T-cell (primary cell): Measurements from ENCODE around the gene DOK3. TPM values are rescaled to one million over a fixed set of nuclear protein-coding genes. Genes with fewer than 3 reads are reported as not detected.
"Not testable (repeated sequence)": the region's sequence is repeated elsewhere in the genome, so short reads cannot be mapped to it uniquely, and the experiment has no call there.

Experiments
- ATAC-seq, 4 experiments: fragments of 200-7000 bp in 3 of 4; fragments of 150-1000 bp in 1 of 4; cut with Tn5 transposase; replicated peaks in 1 of 4; 1 replicate in 3 of 4; 2 replicates in 1 of 4; pipeline ENCODE4 v1.10.0; 2021; ENCODE audit warnings: moderate library complexity in 3 of 4, mild to moderate bottlenecking in 2 of 4, moderate number of reproducible peaks in 1 of 4
- CTCF ChIA-PET, 2 donors: fragments of 300-600 bp; sonication (Branson Sonifier 250); formaldehyde crosslinking; loops; one replicate each; lab custom pipeline; 2022; ENCODE audit warnings: antibody characterized with exemption in 2 of 2; lab: Charles Lee
- POLR2A ChIA-PET, 2 donors: fragments of 300-600 bp; sonication (Branson Sonifier 250); formaldehyde crosslinking; loops; one replicate each; lab custom pipeline; 2022; ENCODE audit warnings: antibody characterized with exemption in 2 of 2; lab: Charles Lee
- DNase-seq, 35 experiments: peaks; one replicate each; pipeline versions ENCODE4 v3.0.0 to v3.0.0-alpha.2; 2013 to 2023
- H3K27ac ChIP-seq: one replicate; pipeline ENCODE4 v1.5.1; 2013; ENCODE audit warnings: low read length
- H3K27me3 ChIP-seq, 2 experiments: replicated peaks in 1 of 2; 1 replicate in 1 of 2; 2 replicates in 1 of 2; pipeline versions ENCODE4 v1.6.1 to v1.7.0; 2013; ENCODE audit warnings: low read length in 1 of 2, mixed read lengths in 1 of 2; ENCODE audit not compliant: control insufficient read depth in 2 of 2, insufficient read depth in 2 of 2; ENCODE audit errors: extremely low read depth in 1 of 2
- H3K36me3 ChIP-seq, 2 donors: 1 replicate in 1 of 2; 2 replicates in 1 of 2; pipeline versions ENCODE4 v1.6.1 to v1.7.0; 2013; ENCODE audit warnings: low read length in 1 of 2; ENCODE audit not compliant: control insufficient read depth in 2 of 2, insufficient read depth in 1 of 2; ENCODE audit errors: extremely low read depth in 1 of 2
- H3K4me1 ChIP-seq, 2 experiments: 1 replicate in 1 of 2; 2 replicates in 1 of 2; pipeline versions ENCODE4 v1.6.1 to v1.7.0; 2013; ENCODE audit warnings: low read length in 2 of 2, mixed read lengths in 1 of 2; ENCODE audit not compliant: insufficient read depth in 2 of 2, control insufficient read depth in 1 of 2; ENCODE audit errors: extremely low read depth in 1 of 2
- H3K4me3 ChIP-seq, 2 donors: 1 replicate in 1 of 2; 2 replicates in 1 of 2; pipeline versions ENCODE4 v1.5.1 to v1.7.0; 2013; ENCODE audit warnings: mild to moderate bottlenecking in 2 of 2, low read length in 1 of 2, moderate library complexity in 1 of 2; ENCODE audit not compliant: control insufficient read depth in 1 of 2; ENCODE audit errors: extremely low read depth in 1 of 2
- H3K9me3 ChIP-seq: 2 replicates; pipeline ENCODE4 v1.7.0; 2013
- H3K27ac Mint-ChIP-seq, 2 donors: one replicate each; pipeline ENCODE4 v1.8.0; 2020 to 2021; ENCODE audit warnings: mild to moderate bottlenecking in 2 of 2, mixed read lengths in 2 of 2
- H3K27me3 Mint-ChIP-seq, 2 donors: one replicate each; pipeline ENCODE4 v1.8.0; 2021 to 2022; ENCODE audit warnings: mixed read lengths in 2 of 2
- H3K36me3 Mint-ChIP-seq: one replicate; pipeline ENCODE4 v1.8.0; 2021; ENCODE audit warnings: mixed read lengths
- H3K4me1 Mint-ChIP-seq, 3 donors: one replicate each; pipeline ENCODE4 v1.8.0; 2020 to 2022; ENCODE audit warnings: mixed read lengths in 3 of 3, mild to moderate bottlenecking in 1 of 3
- H3K4me3 Mint-ChIP-seq, 3 donors: one replicate each; pipeline ENCODE4 v1.8.0; 2020 to 2022; ENCODE audit warnings: mild to moderate bottlenecking in 3 of 3, mixed read lengths in 3 of 3, moderate library complexity in 3 of 3
- H3K9me3 Mint-ChIP-seq, 3 donors: one replicate each; pipeline ENCODE4 v1.8.0; 2020 to 2022; ENCODE audit warnings: mixed read lengths in 3 of 3
- WGBS: methylation state at CpG from one replicate; pipeline ENCODE4 v1.1.5; 2013; ENCODE audit warnings: missing lambda C conversion rate; ENCODE audit not compliant: insufficient coverage; 5-methylcytosine and 5-hydroxymethylcytosine counted together
- total RNA-seq, 35 experiments: library from RNA in 6 of 35; stranded (reverse) in 6 of 35; fragments of 120-200 nt in 1 of 35; gene quantifications; one replicate each; pipeline versions ENCODE4 v1.2.1 to v1.2.4 and lab custom pipeline; 2013 to 2026

DOK3 gene
- total RNA-seq, 5 donors from 2014 or later (not counting 1 experiment from before 2014, with no cell fraction given) = 1.1 to 5.8 (median 4.3) TPM

- H3K36me3 Mint-ChIP-seq = peaks cover 6% of the 10 kb centered on the region
- Histone ChIP-seq H3K4me3 (no peak overlapping the region), H3K9me3 (no peaks in the 10 kb centered on the region), H3K27me3 (no peaks in the 10 kb centered on the region), H3K36me3 (peaks cover 0 to 19% of the 10 kb centered on the region in 2 donors), H3K27ac (no peak overlapping the region), H3K4me1 (no peaks in the 10 kb centered on the region)
- no peak for DNase-seq
- H3K9me3 Mint-ChIP-seq = no peaks in the 10 kb centered on the region
- ChIA-PET CTCF (no interaction called here), POLR2A (no interaction called here)
- no peaks in the 10 kb centered on the region for H3K27me3 Mint-ChIP-seq
- no peak for ATAC-seq
- no peak overlapping the region for H3K27ac Mint-ChIP-seq
- WGBS = 82% methylated on average over 5 of the region's 8 CpGs
- no peak overlapping the region for H3K4me3 Mint-ChIP-seq
- no peaks in the 10 kb centered on the region for H3K4me1 Mint-ChIP-seq
Observed at GRCh38 chr5:177487144-177487543, 22.5 kb downstream of the DOK3 start.

DNA sequence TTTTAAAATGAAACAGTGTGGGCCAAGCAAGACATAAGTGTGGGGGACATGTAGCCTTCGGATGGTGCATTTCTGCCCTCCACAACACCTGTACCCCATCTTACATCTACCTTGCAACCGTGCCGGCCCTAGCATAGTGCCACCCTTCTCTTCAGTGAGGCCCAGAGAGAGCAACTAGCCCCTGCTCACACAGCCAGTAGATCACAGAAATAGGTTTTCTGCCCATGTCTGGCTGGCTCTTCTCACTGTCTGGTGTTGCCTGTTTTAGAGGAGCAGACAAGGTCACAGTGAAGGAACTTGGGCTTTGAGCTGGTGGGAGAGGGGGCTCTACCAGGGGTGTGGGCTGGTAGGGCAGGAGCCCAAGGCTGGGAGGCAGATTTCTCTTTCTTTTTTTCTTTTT lies 23.4 kb downstream of the DOK3 start:
- no peak overlapping the region for H3K4me3 ChIP-seq
- H3K36me3 ChIP-seq = peaks cover 0 to 19% of the 10 kb centered on the region in 2 donors
- peaks cover 6% of the 10 kb centered on the region for H3K36me3 Mint-ChIP-seq
- H3K4me1 ChIP-seq = no peaks in the 10 kb centered on the region
- H3K27ac Mint-ChIP-seq = no peak overlapping the region
- no peak for ATAC-seq
- DNase-seq = no peak
- H3K27me3 ChIP-seq = no peaks in the 10 kb centered on the region
- no peaks in the 10 kb centered on the region for H3K27me3 Mint-ChIP-seq
- no peaks in the 10 kb centered on the region for H3K9me3 Mint-ChIP-seq
- POLR2A ChIA-PET = no interaction called here
- no peaks in the 10 kb centered on the region for H3K4me1 Mint-ChIP-seq
- no peak overlapping the region for H3K27ac ChIP-seq
- 60% methylated on average over 2 of the region's 3 CpGs for whole genome bisulfite sequencing
- CTCF ChIA-PET = no interaction called here
- H3K4me3 Mint-ChIP-seq = no peak overlapping the region
- H3K9me3 ChIP-seq = no peaks in the 10 kb centered on the region

GRCh38 chr5:177485753-177486152 lies 23.9 kb downstream of the DOK3 start:
- DNase-seq, H3K27me3 ChIP-seq, H3K4me1 ChIP-seq, H3K9me3 Mint-ChIP-seq, H3K4me3 ChIP-seq, ATAC-seq, H3K4me3 Mint-ChIP-seq, H3K27me3 Mint-ChIP-seq, H3K36me3 Mint-ChIP-seq, H3K27ac ChIP-seq, H3K9me3 ChIP-seq, H3K4me1 Mint-ChIP-seq, H3K27ac Mint-ChIP-seq: not testable (repeated sequence)
- ChIA-PET CTCF (interaction anchor here in 1 of 2 donors (0.5 to 0.6 kb wide), 2 partner anchors 9 to 331 kb away, joined by 3 read pairs; no protein-coding TSS in a partner anchor), POLR2A (interaction anchor here in 1 of 2 donors (0.6 kb wide), 1 partner anchor 129 kb away, joined by 6 read pairs; no protein-coding TSS in a partner anchor)
- no CpG with 5 or more reads among the region's 3 CpGs for WGBS
- peaks cover 0 to 17% of the 10 kb centered on the region in 2 donors for H3K36me3 ChIP-seq

- Mint-ChIP-seq H3K27ac (no peak overlapping the region), H3K9me3 (no peaks in the 10 kb centered on the region), H3K4me3 (no peak overlapping the region), H3K4me1 (peaks cover under 1% of the 10 kb centered on the region in 3 donors), H3K36me3 (peaks cover 1% of the 10 kb centered on the region), H3K27me3 (no peaks in the 10 kb centered on the region)
- CTCF ChIA-PET = interaction anchor here in 1 of 2 donors (0.5 to 0.6 kb wide), 2 partner anchors 9 to 330 kb away, joined by 3 read pairs; no protein-coding TSS in a partner anchor
- ATAC-seq (no peak), DNase-seq (no peak)
- Histone ChIP-seq H3K36me3 (peaks cover 0 to 10% of the 10 kb centered on the region in 2 donors), H3K4me3 (no peak overlapping the region), H3K27ac (no peak overlapping the region), H3K9me3 (no peaks in the 10 kb centered on the region), H3K27me3 (no peaks in the 10 kb centered on the region), H3K4me1 (no peaks in the 10 kb centered on the region)
- POLR2A ChIA-PET = interaction anchor here in 1 of 2 donors (0.6 kb wide), 1 partner anchor 129 kb away, joined by 6 read pairs; no protein-coding TSS in a partner anchor
- WGBS = 82% methylated on average over 13 of the region's 13 CpGs
Observed at GRCh38 chr5:177484902-177485549, 24.6 kb downstream of the DOK3 start.

- POLR2A ChIA-PET = no interaction called here
- H3K27ac ChIP-seq = no peak overlapping the region
- DNase-seq (no peak), ATAC-seq (no peak)
- H3K9me3 ChIP-seq = no peaks in the 10 kb centered on the region
- no peak overlapping the region for H3K4me3 Mint-ChIP-seq
- no peaks in the 10 kb centered on the region for H3K36me3 Mint-ChIP-seq
- peaks cover 0 to 7% of the 10 kb centered on the region in 2 donors for H3K36me3 ChIP-seq
- no peaks in the 10 kb centered on the region for H3K27me3 Mint-ChIP-seq
- H3K9me3 Mint-ChIP-seq = no peaks in the 10 kb centered on the region
- H3K4me3 ChIP-seq = no peak overlapping the region
- peaks cover 0 to 7% of the 10 kb centered on the region in 2 experiments for H3K4me1 ChIP-seq
- peaks cover 8% of the 10 kb centered on the region in 3 donors for H3K4me1 Mint-ChIP-seq
- CTCF ChIA-PET = no interaction called here
- H3K27me3 ChIP-seq = no peaks in the 10 kb centered on the region
- H3K27ac Mint-ChIP-seq = no peak overlapping the region
- 93% methylated on average over 22 of the region's 22 CpGs for WGBS
Observed at GRCh38 chr5:177483994-177484901, 25.4 kb downstream of the DOK3 start.

DNA sequence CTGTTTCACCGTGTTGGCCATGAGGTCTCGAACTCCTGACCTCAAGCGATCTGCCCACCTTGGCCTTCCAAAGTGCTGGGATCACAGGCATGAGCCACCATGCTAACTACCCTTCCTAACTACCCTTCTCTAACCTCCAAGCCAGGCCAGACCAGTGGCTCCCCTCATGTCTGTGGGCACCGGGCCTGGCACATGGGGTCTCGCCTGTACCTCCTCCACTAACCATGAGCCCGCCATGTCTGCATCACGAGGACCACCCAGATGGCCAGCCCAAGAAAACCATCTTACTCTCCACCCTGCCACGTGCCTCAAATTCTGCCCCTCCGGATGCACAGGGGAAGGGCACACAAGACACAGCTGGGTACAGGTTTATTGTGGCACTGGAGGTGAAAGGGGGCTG lies 26.6 kb downstream of the DOK3 start:
- Histone ChIP-seq H3K36me3 (peaks cover 0 to 4% of the 10 kb centered on the region in 2 donors), H3K4me1 (peaks cover 2 to 14% of the 10 kb centered on the region in 2 experiments), H3K27ac (no peak overlapping the region), H3K9me3 (no peaks in the 10 kb centered on the region), H3K27me3 (no peaks in the 10 kb centered on the region), H3K4me3 (no peak overlapping the region)
- DNase-seq (no peak), ATAC-seq (no peak)
- WGBS = 100% methylated on average over 7 of the region's 9 CpGs
- peaks cover 15 to 19% (median 15%) of the 10 kb centered on the region in 3 donors for H3K4me1 Mint-ChIP-seq
- ChIA-PET POLR2A (no interaction called here), CTCF (no interaction called here)
- H3K4me3 Mint-ChIP-seq = no peak overlapping the region
- no peaks in the 10 kb centered on the region for H3K9me3 Mint-ChIP-seq
- no peaks in the 10 kb centered on the region for H3K36me3 Mint-ChIP-seq
- H3K27ac Mint-ChIP-seq = no peak overlapping the region
- no peaks in the 10 kb centered on the region for H3K27me3 Mint-ChIP-seq
